ENCODE measurements around the gene ADAMTS12. TPM values are rescaled to one million over a fixed set of nuclear protein-coding genes. Genes with fewer than 3 reads are reported as not detected.
A peak's percentile ranks its signal among the peaks of the same experiment; 100 is the strongest.

ADAMTS12 gene
- total RNA-seq, 3 donors from 2014 or later (not counting 1 experiment from before 2014, with no cell fraction given): not detected

DNA sequence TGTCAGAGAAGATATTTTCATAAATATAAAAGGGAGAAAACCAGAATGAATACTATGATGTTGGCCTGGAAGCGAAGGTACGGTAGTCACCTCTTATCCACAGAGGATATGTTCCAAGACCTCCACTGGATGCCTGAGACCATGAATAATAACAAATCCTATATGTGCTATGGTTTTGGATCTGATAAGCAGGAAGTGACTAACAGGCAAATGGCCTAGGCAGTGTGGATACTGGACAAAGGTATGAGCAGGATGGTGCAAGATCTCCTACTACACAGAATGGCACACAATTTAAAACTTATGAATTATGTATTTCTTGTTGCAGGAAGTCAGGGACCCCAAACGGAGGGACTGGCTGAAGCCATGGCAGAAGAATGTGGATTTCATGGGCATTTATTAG is 48.2 kb downstream of the ADAMTS12 start:
- TF ChIP-seq, protein P1, sequence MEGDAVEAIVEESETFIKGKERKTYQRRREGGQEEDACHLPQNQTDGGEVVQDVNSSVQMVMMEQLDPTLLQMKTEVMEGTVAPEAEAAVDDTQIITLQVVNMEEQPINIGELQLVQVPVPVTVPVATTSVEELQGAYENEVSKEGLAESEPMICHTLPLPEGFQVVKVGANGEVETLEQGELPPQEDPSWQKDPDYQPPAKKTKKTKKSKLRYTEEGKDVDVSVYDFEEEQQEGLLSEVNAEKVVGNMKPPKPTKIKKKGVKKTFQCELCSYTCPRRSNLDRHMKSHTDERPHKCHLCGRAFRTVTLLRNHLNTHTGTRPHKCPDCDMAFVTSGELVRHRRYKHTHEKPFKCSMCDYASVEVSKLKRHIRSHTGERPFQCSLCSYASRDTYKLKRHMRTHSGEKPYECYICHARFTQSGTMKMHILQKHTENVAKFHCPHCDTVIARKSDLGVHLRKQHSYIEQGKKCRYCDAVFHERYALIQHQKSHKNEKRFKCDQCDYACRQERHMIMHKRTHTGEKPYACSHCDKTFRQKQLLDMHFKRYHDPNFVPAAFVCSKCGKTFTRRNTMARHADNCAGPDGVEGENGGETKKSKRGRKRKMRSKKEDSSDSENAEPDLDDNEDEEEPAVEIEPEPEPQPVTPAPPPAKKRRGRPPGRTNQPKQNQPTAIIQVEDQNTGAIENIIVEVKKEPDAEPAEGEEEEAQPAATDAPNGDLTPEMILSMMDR (IDR thresholded peaks at IDR 0.05): no peak
- no peaks in the 10 kb centered on the region for H3K9me3 ChIP-seq (ENCODE audit: control insufficient read depth, insufficient read depth, low read length)
- intact Hi-C loops (cut with micrococcal nuclease): no loop called here
- WGBS (ENCODE audit: insufficient coverage): 100% methylated on average over 1 of the region's 3 CpGs
- DNase-seq (no peak), ATAC-seq (no peak)
- Mint-ChIP-seq H3K4me3 (no peak overlapping the region), H3K4me1 (peaks cover 0 to 7% of the 10 kb centered on the region in 2 donors), H3K9me3 (peaks cover 0 to 4% of the 10 kb centered on the region in 2 donors), H3K36me3 (no peaks in the 10 kb centered on the region), H3K27me3 (ENCODE audit: low read depth in 2 of 2) (no peaks in the 10 kb centered on the region), H3K27ac (no peak overlapping the region)
- H3K27ac ChIP-seq (ENCODE audit: low read length): no peak overlapping the region
- no peak overlapping the region for H3K4me3 ChIP-seq (ENCODE audit: low read length)
- H3K4me1 ChIP-seq (ENCODE audit: control insufficient read depth, insufficient read depth, low read length): peaks cover 10% of the 10 kb centered on the region
- no peaks in the 10 kb centered on the region for H3K36me3 ChIP-seq (ENCODE audit: control insufficient read depth, insufficient read depth, low read length)
- no peaks in the 10 kb centered on the region for H3K27me3 ChIP-seq (ENCODE audit: control insufficient read depth, insufficient read depth, low read length)

DNA sequence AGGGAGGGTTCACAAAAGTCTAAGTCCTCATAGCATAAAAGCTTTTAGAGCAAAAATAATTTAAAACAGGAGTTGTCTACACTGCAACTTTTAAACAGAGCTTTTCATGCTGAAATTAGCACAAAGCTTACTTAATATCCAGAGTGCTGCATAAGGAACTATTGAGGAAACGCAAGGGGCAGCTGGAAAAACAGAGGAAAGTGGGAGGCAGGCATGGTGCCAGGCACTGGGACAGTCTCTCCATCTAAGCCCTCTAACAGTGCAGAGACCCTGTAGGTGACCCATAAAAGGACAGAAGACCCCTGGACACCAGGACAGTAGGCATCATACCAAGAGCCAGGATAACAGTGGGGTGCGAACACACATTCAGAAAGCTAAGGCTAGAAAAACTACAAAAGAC is 49.3 kb downstream of the ADAMTS12 start:
- Mint-ChIP-seq H3K4me1 (peaks cover 0 to 7% of the 10 kb centered on the region in 2 donors), H3K9me3 (peaks cover 0 to 4% of the 10 kb centered on the region in 2 donors), H3K27ac (no peak overlapping the region), H3K4me3 (no peak overlapping the region), H3K27me3 (ENCODE audit: low read depth in 2 of 2) (no peaks in the 10 kb centered on the region), H3K36me3 (no peaks in the 10 kb centered on the region)
- no peak for DNase-seq
- no peaks in the 10 kb centered on the region for H3K27me3 ChIP-seq (ENCODE audit: control insufficient read depth, insufficient read depth, low read length)
- TF ChIP-seq, protein P1 (IDR thresholded peaks at IDR 0.05): no peak
- H3K36me3 ChIP-seq (ENCODE audit: control insufficient read depth, insufficient read depth, low read length): no peaks in the 10 kb centered on the region
- intact Hi-C loops (cut with micrococcal nuclease): no loop called here
- peaks cover 10% of the 10 kb centered on the region for H3K4me1 ChIP-seq (ENCODE audit: control insufficient read depth, insufficient read depth, low read length)
- no peak overlapping the region for H3K27ac ChIP-seq (ENCODE audit: low read length)
- WGBS (ENCODE audit: insufficient coverage): 91% methylated on average over 2 of the region's 2 CpGs
- H3K4me3 ChIP-seq (ENCODE audit: low read length): no peak overlapping the region
- no peaks in the 10 kb centered on the region for H3K9me3 ChIP-seq (ENCODE audit: control insufficient read depth, insufficient read depth, low read length)
- ATAC-seq: no peak

DNA sequence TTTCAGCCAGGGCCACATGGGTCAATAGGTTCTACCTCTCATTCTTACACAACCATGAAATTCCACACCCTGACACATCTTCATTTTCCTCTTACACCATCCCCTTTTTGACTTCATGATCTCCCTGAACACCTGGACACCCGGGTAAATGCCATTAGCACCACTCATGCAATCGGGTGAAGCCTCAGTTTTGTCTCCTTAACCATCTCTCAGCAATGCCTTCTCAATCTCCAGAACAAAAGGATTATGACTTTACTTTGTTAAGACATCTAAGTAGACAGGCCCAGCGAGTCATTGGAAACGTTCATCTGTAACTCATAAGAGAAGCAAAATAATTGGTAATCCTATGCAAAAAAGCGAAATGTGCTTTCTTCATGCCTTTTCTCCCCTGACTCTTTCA is 49.9 kb downstream of the ADAMTS12 start:
- TF ChIP-seq, protein P1 (IDR thresholded peaks at IDR 0.05): no peak
- 89% methylated on average over 5 of the region's 5 CpGs for WGBS (ENCODE audit: insufficient coverage)
- Histone ChIP-seq H3K9me3 (ENCODE audit: control insufficient read depth, insufficient read depth, low read length) (no peaks in the 10 kb centered on the region), H3K4me3 (ENCODE audit: low read length) (no peak overlapping the region), H3K4me1 (ENCODE audit: control insufficient read depth, insufficient read depth, low read length) (peaks cover 10% of the 10 kb centered on the region), H3K36me3 (ENCODE audit: control insufficient read depth, insufficient read depth, low read length) (no peaks in the 10 kb centered on the region), H3K27me3 (ENCODE audit: control insufficient read depth, insufficient read depth, low read length) (no peaks in the 10 kb centered on the region), H3K27ac (ENCODE audit: low read length) (no peak overlapping the region)
- Mint-ChIP-seq H3K27me3 (ENCODE audit: low read depth in 2 of 2) (no peaks in the 10 kb centered on the region), H3K9me3 (peaks cover 0 to 4% of the 10 kb centered on the region in 2 donors), H3K4me3 (no peak overlapping the region), H3K27ac (no peak overlapping the region), H3K4me1 (peaks cover 0 to 7% of the 10 kb centered on the region in 2 donors), H3K36me3 (no peaks in the 10 kb centered on the region)
- intact Hi-C loops (cut with micrococcal nuclease): no loop called here
- DNase-seq: no peak
- ATAC-seq: no peak

DNA sequence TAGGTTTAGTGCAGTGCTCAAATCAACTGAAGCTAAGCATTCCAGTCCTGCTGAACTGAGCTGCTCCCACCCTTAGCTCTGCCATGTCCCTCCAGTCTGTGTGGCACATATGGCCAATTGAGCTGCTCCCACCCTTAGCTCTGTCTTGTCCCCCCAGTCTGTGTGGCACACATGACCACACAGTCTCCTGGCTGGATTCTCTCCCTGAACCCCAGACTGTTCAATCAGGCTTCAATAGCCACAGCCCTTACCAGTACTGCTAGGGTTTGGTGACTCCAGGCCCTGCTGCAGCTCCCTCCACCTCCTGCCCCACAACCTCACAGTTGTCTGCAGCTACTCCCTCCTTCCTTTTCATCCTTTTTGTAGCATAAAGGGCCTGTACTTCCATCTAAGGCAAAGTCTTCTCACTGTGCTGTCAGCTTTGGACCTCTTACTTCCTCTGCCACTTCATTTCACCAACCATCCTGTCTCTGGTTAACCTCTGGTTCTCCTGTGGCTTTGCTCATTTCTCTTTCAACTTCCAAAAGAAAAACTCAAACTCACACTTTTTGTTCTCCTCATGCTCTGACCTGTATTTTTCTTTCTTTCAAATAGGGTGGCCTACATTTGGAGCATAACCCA is 50.8 kb downstream of the ADAMTS12 start:
- Mint-ChIP-seq H3K27me3 (ENCODE audit: low read depth in 2 of 2) (no peaks in the 10 kb centered on the region), H3K4me3 (no peak overlapping the region), H3K27ac (no peak overlapping the region), H3K9me3 (peaks cover 0 to 4% of the 10 kb centered on the region in 2 donors), H3K36me3 (no peaks in the 10 kb centered on the region), H3K4me1 (peaks cover 0 to 7% of the 10 kb centered on the region in 2 donors)
- ATAC-seq (peak in 1 of 3 donors; percentile 13), DNase-seq (no peak)
- no peak overlapping the region for H3K27ac ChIP-seq (ENCODE audit: low read length)
- no peaks in the 10 kb centered on the region for H3K36me3 ChIP-seq (ENCODE audit: control insufficient read depth, insufficient read depth, low read length)
- intact Hi-C loops (cut with micrococcal nuclease): no loop called here
- H3K27me3 ChIP-seq (ENCODE audit: control insufficient read depth, insufficient read depth, low read length): no peaks in the 10 kb centered on the region
- no peaks in the 10 kb centered on the region for H3K9me3 ChIP-seq (ENCODE audit: control insufficient read depth, insufficient read depth, low read length)
- TF ChIP-seq, protein P1 (IDR thresholded peaks at IDR 0.05): no peak
- H3K4me3 ChIP-seq (ENCODE audit: low read length): no peak overlapping the region
- H3K4me1 ChIP-seq (ENCODE audit: control insufficient read depth, insufficient read depth, low read length): peaks cover 10% of the 10 kb centered on the region
